ENCODE results near the gene ELMOD3. TPM values are rescaled to one million over a fixed set of nuclear protein-coding genes. Genes with fewer than 3 reads are reported as not detected.

The ELMOD3 gene
- total and polyA plus RNA-seq, 9 of the 15 experiments (the other 6 are each of a cell fraction or from before 2014, with no cell fraction given), result 2.7 to 18.7 (median 11.6) TPM

DNA sequence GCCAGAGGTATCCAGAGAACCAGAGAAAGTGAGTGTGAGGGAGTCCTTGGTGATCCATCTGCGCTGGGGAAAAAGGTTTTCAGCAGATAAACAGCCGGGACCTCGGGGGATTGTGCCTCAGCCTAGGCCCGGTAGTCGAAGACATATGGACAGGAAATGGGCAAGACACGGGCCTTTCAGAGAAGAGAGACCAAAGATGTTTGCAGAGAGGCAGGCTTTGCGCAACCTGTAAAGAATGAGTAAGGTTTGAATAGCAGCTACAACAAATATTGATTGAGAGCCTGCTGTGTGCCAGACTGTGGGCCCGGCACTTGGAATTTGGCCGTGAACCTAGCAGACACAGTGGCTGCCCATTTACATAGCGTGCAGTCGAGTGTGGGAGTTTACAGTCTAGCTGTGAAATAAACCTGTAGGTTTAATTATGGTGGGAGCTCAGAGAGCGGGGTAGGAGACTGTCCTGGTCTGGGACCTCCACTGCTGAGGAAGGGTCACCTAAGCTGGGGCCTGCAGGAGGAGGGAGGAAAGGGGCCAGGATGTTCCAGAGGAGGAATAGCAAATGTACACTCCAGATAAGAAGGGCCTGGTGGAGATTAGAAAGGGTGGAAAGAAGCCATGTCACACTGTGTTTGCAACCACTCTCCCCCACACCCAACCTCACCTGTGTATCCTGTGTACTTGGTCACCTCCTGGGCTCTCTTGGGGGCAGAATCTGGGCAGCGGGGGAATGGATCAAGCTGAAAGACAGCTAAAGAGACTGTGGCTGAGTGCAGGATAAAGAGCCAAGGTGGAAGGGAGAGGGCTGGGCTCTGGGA lies 66.9 kb downstream of the ELMOD3 start (continued):
- TF ChIP-seq NR2F6 (CRISPR knock-in tag; IDR thresholded peaks at IDR 0.05) (no peak), LCOR (CRISPR knock-in tag; IDR thresholded peaks at IDR 0.05) (0 out of 2 replicates have a peak, but pooled peaks have one; percentile 4), NCOA2 (IDR thresholded peaks at IDR 0.05; ENCODE audit: partially characterized antibody in 2 of 2) (no peak), TEAD1 (CRISPR knock-in tag; IDR thresholded peaks at IDR 0.05) (peak in 1 of 2 experiments; percentile 8; a peak in 1 of 4 replicates), TGIF2 (CRISPR knock-in tag; IDR thresholded peaks at IDR 0.05) (no peak), RCOR1 (IDR thresholded peaks at IDR 0.05; ENCODE audit: borderline replicate concordance in 1 of 2, low read depth in 2 of 2, low read length in 2 of 2) (peak in 1 of 2 experiments; percentile 68; a peak in 2 of 4 replicates), TFAM (CRISPR knock-in tag; conservative IDR thresholded peaks at IDR 0.05) (no peak), SMARCE1 (IDR thresholded peaks at IDR 0.05) (peak; percentile 58), JUNB (CRISPR knock-in tag; conservative IDR thresholded peaks at IDR 0.05) (no peak), CAMTA2 (CRISPR knock-in tag; conservative IDR thresholded peaks at IDR 0.05) (no peak), ZKSCAN8 (CRISPR knock-in tag; IDR thresholded peaks at IDR 0.05) (0 out of 2 replicates have a peak, but pooled peaks have one; percentile 57), DDX20 (tag; IDR thresholded peaks at IDR 0.05; ENCODE audit: low read depth) (no peak)
- TF ChIP-seq, protein P1, sequence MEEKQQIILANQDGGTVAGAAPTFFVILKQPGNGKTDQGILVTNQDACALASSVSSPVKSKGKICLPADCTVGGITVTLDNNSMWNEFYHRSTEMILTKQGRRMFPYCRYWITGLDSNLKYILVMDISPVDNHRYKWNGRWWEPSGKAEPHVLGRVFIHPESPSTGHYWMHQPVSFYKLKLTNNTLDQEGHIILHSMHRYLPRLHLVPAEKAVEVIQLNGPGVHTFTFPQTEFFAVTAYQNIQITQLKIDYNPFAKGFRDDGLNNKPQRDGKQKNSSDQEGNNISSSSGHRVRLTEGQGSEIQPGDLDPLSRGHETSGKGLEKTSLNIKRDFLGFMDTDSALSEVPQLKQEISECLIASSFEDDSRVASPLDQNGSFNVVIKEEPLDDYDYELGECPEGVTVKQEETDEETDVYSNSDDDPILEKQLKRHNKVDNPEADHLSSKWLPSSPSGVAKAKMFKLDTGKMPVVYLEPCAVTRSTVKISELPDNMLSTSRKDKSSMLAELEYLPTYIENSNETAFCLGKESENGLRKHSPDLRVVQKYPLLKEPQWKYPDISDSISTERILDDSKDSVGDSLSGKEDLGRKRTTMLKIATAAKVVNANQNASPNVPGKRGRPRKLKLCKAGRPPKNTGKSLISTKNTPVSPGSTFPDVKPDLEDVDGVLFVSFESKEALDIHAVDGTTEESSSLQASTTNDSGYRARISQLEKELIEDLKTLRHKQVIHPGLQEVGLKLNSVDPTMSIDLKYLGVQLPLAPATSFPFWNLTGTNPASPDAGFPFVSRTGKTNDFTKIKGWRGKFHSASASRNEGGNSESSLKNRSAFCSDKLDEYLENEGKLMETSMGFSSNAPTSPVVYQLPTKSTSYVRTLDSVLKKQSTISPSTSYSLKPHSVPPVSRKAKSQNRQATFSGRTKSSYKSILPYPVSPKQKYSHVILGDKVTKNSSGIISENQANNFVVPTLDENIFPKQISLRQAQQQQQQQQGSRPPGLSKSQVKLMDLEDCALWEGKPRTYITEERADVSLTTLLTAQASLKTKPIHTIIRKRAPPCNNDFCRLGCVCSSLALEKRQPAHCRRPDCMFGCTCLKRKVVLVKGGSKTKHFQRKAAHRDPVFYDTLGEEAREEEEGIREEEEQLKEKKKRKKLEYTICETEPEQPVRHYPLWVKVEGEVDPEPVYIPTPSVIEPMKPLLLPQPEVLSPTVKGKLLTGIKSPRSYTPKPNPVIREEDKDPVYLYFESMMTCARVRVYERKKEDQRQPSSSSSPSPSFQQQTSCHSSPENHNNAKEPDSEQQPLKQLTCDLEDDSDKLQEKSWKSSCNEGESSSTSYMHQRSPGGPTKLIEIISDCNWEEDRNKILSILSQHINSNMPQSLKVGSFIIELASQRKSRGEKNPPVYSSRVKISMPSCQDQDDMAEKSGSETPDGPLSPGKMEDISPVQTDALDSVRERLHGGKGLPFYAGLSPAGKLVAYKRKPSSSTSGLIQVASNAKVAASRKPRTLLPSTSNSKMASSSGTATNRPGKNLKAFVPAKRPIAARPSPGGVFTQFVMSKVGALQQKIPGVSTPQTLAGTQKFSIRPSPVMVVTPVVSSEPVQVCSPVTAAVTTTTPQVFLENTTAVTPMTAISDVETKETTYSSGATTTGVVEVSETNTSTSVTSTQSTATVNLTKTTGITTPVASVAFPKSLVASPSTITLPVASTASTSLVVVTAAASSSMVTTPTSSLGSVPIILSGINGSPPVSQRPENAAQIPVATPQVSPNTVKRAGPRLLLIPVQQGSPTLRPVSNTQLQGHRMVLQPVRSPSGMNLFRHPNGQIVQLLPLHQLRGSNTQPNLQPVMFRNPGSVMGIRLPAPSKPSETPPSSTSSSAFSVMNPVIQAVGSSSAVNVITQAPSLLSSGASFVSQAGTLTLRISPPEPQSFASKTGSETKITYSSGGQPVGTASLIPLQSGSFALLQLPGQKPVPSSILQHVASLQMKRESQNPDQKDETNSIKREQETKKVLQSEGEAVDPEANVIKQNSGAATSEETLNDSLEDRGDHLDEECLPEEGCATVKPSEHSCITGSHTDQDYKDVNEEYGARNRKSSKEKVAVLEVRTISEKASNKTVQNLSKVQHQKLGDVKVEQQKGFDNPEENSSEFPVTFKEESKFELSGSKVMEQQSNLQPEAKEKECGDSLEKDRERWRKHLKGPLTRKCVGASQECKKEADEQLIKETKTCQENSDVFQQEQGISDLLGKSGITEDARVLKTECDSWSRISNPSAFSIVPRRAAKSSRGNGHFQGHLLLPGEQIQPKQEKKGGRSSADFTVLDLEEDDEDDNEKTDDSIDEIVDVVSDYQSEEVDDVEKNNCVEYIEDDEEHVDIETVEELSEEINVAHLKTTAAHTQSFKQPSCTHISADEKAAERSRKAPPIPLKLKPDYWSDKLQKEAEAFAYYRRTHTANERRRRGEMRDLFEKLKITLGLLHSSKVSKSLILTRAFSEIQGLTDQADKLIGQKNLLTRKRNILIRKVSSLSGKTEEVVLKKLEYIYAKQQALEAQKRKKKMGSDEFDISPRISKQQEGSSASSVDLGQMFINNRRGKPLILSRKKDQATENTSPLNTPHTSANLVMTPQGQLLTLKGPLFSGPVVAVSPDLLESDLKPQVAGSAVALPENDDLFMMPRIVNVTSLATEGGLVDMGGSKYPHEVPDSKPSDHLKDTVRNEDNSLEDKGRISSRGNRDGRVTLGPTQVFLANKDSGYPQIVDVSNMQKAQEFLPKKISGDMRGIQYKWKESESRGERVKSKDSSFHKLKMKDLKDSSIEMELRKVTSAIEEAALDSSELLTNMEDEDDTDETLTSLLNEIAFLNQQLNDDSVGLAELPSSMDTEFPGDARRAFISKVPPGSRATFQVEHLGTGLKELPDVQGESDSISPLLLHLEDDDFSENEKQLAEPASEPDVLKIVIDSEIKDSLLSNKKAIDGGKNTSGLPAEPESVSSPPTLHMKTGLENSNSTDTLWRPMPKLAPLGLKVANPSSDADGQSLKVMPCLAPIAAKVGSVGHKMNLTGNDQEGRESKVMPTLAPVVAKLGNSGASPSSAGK (IDR thresholded peaks at IDR 0.05), result peak; percentile 55
- TF ChIP-seq, protein P2, sequence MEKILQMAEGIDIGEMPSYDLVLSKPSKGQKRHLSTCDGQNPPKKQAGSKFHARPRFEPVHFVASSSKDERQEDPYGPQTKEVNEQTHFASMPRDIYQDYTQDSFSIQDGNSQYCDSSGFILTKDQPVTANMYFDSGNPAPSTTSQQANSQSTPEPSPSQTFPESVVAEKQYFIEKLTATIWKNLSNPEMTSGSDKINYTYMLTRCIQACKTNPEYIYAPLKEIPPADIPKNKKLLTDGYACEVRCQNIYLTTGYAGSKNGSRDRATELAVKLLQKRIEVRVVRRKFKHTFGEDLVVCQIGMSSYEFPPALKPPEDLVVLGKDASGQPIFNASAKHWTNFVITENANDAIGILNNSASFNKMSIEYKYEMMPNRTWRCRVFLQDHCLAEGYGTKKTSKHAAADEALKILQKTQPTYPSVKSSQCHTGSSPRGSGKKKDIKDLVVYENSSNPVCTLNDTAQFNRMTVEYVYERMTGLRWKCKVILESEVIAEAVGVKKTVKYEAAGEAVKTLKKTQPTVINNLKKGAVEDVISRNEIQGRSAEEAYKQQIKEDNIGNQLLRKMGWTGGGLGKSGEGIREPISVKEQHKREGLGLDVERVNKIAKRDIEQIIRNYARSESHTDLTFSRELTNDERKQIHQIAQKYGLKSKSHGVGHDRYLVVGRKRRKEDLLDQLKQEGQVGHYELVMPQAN (IDR thresholded peaks at IDR 0.05; ENCODE audit: borderline replicate concordance), result no peak

Measured in K562 (cell line).